ENCODE data around the gene EPHA3. TPM values are rescaled to one million over a fixed set of nuclear protein-coding genes. Genes with fewer than 3 reads are reported as not detected.

EPHA3 gene
- total RNA-seq, 2 experiments from 2014 or later: not detected

DNA sequence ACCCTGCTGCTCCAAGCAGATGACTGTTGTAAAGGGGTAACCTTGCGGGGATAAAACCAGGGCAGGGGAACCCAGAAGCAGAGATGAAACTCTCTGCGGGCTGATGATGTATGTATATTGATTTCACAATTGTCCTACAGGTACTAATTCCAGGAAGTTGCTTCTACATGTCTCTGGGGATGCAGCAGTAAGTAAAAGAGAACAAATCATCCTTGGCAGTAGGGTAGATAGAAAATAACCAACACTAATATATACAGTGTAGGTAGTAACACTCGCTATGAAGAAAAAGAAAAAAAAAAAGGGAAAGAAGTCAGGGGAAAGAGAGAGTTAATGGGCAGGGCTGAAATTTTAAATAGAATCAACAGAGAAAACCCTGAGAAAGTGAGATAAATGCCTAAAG, 50.2 kb downstream of the EPHA3 start:
- H3K27ac Mint-ChIP-seq: no peak overlapping the region
- no peaks in the 10 kb centered on the region for H3K27me3 Mint-ChIP-seq
- CTCF ChIA-PET: no interaction called here
- POLR2A ChIA-PET: no interaction called here
- H3K4me3 Mint-ChIP-seq: no peak overlapping the region
- peaks cover 2% of the 10 kb centered on the region for H3K9me3 Mint-ChIP-seq
- no peaks in the 10 kb centered on the region for H3K36me3 Mint-ChIP-seq
- no peak for DNase-seq
- no peaks in the 10 kb centered on the region for H3K4me1 Mint-ChIP-seq (ENCODE audit: low read depth)
- intact Hi-C loops (cut with micrococcal nuclease): no loop called here

DNA sequence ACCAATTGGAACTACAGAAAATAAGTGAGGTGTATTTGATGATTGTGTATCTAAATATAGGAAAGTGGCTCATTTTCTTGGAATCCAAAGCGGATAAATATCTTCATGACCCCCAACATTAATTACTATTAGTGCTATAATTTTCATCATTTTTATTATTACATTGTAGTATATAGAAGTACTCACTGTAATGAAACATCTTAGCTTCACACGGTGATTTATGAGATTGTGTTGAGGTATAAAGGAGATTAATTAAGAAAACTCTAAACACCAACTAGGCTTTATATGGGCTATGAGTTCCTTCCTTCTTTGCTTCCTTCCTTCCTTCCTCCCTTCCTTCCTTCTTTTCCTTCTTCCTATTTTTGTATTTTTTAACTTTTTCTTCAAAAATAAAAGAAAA, 52.2 kb downstream of the EPHA3 start:
- no peaks in the 10 kb centered on the region for H3K27me3 Mint-ChIP-seq
- DNase-seq: no peak
- CTCF ChIA-PET: no interaction called here
- no peak overlapping the region for H3K27ac Mint-ChIP-seq
- no peak overlapping the region for H3K4me3 Mint-ChIP-seq
- no peaks in the 10 kb centered on the region for H3K36me3 Mint-ChIP-seq
- intact Hi-C loops (cut with micrococcal nuclease): no loop called here
- H3K9me3 Mint-ChIP-seq: peaks cover 2% of the 10 kb centered on the region
- POLR2A ChIA-PET: no interaction called here
- no peaks in the 10 kb centered on the region for H3K4me1 Mint-ChIP-seq (ENCODE audit: low read depth)

DNA sequence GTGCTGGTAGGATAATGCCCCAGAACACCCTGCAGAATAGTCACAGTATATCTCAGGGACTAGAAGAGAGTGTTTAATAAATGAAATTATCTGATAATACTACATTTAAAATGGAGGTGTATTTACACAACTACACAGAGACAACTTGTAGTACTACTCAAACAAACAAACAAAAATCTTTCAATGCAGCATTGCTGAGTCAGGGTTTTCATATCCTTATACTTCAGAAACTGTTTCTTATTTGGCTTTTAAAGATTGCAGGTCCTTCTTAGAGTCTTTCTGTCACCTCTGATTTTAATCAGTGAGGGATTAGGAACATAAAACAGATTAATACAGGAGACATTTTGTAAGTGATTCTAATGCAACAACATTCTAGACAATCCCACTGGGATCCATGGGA, 57.4 kb downstream of the EPHA3 start:
- POLR2A ChIA-PET: no interaction called here
- peaks cover 2% of the 10 kb centered on the region for H3K9me3 Mint-ChIP-seq
- no peaks in the 10 kb centered on the region for H3K36me3 Mint-ChIP-seq
- CTCF ChIA-PET: no interaction called here
- H3K4me1 Mint-ChIP-seq (ENCODE audit: low read depth): no peaks in the 10 kb centered on the region
- no peak overlapping the region for H3K4me3 Mint-ChIP-seq
- no peak overlapping the region for H3K27ac Mint-ChIP-seq
- intact Hi-C loops (cut with micrococcal nuclease): no loop called here
- DNase-seq: no peak
- H3K27me3 Mint-ChIP-seq: no peaks in the 10 kb centered on the region

DNA sequence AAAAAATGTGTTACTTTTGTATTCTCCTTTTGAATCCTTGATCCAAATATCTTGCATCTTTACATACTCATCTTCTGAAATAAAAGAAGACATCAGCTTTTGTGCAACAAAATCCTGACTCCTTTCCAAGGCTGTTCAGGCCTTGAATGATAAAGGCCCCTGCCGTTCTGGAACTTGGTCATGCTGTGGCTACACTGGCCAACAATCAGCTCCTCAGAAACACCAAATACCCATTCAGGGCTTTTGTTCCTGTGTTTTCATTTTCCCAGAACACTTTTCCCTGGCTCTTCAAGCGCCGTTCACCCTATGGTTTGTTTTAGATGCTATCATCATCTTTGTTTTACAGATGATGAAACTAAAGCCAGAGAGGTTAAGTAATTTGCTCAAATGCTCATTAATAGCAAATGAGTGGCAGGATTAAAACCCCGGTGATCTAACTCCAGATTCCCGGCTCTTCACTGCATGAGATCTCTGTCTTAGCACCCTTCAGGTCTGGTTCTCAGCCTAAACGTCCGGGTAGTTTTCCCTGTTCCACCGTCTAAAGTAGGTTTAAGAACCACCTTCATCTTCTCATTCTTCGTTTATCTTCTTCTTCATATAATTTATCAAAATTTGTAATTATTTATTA, 58.3 kb downstream of the EPHA3 start:
- POLR2A ChIA-PET: no interaction called here
- Mint-ChIP-seq H3K27ac (no peak overlapping the region), H3K27me3 (no peaks in the 10 kb centered on the region), H3K4me1 (ENCODE audit: low read depth) (no peaks in the 10 kb centered on the region), H3K4me3 (no peak overlapping the region), H3K9me3 (peaks cover 2% of the 10 kb centered on the region), H3K36me3 (no peaks in the 10 kb centered on the region)
- intact Hi-C loops (cut with micrococcal nuclease): no loop called here
- no peak for DNase-seq
- CTCF ChIA-PET: no interaction called here

DNA sequence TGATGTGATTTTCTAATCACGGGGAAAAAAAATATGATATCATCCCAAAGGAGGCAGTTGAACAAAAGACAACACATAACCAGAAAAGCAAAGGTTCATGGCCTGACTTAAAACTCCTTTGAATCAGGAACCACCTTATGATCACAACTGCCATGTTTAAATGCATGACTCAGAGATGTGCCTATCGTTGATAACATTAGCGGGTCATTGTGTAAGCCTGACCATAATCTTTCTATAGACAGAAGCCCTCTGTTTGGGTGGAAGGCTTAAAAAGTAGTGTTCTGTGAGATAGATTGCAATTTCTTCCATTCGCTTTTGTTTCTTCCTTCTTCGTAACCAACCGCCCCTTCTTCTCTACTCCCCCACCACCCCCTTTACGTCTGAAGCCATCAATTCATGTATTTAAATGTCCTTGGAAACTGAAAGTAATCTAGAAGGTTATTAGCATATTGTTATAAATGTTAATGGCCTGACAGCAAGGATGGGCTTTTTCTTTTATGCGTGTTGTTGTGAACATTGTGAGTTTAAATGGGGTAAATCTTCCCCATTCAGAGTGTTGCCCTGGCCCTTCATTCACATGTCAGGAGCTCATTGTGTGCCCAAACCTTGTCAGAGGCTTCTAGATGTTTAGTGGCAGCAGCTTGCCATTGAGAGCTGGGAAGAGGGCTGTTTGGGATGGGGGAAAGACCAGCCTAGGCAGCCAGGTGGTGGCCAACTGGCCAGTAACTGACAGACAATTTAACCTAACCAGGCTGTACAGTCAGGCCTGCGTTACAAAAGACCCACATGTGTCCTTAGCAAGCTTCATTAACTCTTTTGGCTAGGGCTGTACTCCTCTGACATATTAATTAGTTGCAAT, 64.5 kb downstream of the EPHA3 start:
- no peaks in the 10 kb centered on the region for H3K4me1 Mint-ChIP-seq (ENCODE audit: low read depth)
- no peaks in the 10 kb centered on the region for H3K9me3 Mint-ChIP-seq
- CTCF ChIA-PET: no interaction called here
- no peak overlapping the region for H3K4me3 Mint-ChIP-seq
- intact Hi-C loops (cut with micrococcal nuclease): no loop called here
- no peak overlapping the region for H3K27ac Mint-ChIP-seq
- POLR2A ChIA-PET: no interaction called here
- DNase-seq: no peak
- H3K36me3 Mint-ChIP-seq: no peaks in the 10 kb centered on the region
- H3K27me3 Mint-ChIP-seq: no peaks in the 10 kb centered on the region

DNA sequence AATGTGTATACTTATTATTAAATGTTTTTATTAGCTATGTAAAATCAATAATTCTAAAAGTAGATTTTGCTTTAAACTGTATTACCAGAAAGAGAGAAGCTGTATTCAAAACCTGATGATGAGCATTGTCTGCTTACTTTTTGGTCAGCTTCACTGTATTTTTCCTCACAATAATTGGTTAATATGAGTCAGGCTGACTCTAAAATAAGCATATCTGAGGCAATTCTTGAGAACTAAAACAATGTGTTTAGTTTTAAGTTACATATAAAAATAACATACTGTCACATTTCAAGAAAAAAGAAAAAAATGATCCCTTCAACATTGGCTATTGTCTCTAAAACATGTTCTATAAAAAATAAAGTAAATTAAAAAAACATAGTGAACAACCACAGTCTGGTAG, 66.1 kb downstream of the EPHA3 start:
- H3K4me3 Mint-ChIP-seq: no peak overlapping the region
- no peak overlapping the region for H3K27ac Mint-ChIP-seq
- H3K27me3 Mint-ChIP-seq: no peaks in the 10 kb centered on the region
- ChIA-PET CTCF (no interaction called here), POLR2A (no interaction called here)
- no peaks in the 10 kb centered on the region for H3K36me3 Mint-ChIP-seq
- H3K9me3 Mint-ChIP-seq: no peaks in the 10 kb centered on the region
- intact Hi-C loops (cut with micrococcal nuclease): no loop called here
- no peak for DNase-seq
- H3K4me1 Mint-ChIP-seq (ENCODE audit: low read depth): no peaks in the 10 kb centered on the region

DNA sequence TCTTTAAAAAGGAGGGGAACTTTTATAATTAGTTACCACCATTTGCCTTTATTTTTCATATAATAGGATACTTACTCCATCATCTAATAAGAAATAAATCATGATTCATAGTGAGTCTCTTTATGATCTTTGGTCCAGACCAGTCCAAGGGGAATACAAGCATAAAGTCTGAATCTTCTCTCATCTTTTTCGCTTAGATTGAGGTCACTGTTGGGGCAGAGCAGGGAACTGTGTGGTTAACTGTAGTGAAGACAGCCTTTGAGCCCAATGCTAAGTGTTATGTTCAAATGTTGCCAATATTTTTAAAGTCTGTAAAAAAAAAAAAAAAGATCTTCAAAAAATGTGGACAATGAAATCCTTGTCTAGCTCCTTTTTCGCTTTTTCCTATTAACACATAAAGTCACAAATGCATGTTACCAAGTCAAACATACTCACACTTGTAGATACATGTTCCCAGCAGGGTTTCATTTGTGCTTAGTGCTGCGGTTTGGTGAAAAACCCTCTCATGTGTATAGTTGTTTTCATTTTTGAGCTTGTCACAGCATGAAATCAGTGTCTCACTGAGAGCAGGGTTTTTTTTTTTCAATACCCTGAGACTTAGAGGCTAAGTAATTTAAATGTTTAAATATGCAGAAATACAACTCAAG, 72.1 kb downstream of the EPHA3 start:
- no peaks in the 10 kb centered on the region for H3K36me3 Mint-ChIP-seq
- no peaks in the 10 kb centered on the region for H3K4me1 Mint-ChIP-seq (ENCODE audit: low read depth)
- DNase-seq: no peak
- ChIA-PET CTCF (no interaction called here), POLR2A (no interaction called here)
- H3K9me3 Mint-ChIP-seq: no peaks in the 10 kb centered on the region
- no peak overlapping the region for H3K27ac Mint-ChIP-seq
- intact Hi-C loops (cut with micrococcal nuclease): no loop called here
- H3K4me3 Mint-ChIP-seq: no peak overlapping the region
- H3K27me3 Mint-ChIP-seq: no peaks in the 10 kb centered on the region

DNA sequence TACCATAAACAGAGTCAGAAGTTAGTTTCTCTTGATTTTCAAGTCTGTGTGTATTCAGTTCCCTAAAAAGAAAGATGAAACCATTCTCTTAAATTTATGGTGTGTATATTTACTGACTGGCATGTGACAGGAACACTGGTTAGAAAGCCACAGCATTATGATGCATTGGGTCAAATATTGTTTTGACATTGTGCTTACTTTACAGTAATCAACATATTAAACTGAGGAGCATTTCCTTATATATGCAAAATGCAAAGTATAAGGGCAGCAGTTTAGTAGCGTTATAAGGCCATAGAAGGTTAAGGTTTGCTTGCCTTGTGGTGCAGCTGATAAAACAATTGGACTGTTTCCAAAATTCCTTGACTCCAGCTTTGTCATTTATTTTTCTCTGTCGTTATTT, 72.9 kb downstream of the EPHA3 start:
- no peaks in the 10 kb centered on the region for H3K36me3 Mint-ChIP-seq
- intact Hi-C loops (cut with micrococcal nuclease): no loop called here
- ChIA-PET CTCF (no interaction called here), POLR2A (no interaction called here)
- no peaks in the 10 kb centered on the region for H3K27me3 Mint-ChIP-seq
- H3K4me3 Mint-ChIP-seq: no peak overlapping the region
- no peak for DNase-seq
- H3K9me3 Mint-ChIP-seq: no peaks in the 10 kb centered on the region
- no peaks in the 10 kb centered on the region for H3K4me1 Mint-ChIP-seq (ENCODE audit: low read depth)
- H3K27ac Mint-ChIP-seq: no peak overlapping the region

DNA sequence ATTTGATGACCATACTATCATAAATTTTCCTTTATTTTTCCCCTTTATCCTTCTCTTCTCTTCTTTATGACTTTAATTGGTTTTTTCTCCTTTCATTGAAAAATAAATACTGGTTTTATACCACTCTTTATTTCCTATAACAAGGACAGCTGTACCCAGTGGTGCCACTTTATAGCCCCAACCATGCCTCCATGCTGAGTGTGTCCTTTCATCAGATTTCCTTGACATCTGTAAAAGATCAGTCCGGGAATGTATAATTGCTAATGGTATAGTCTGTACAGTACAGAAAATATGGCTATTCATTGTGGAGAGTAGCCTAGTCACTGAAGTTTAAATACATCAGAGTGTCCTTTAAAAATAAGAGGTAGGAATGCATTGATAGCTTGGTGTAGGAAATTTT, 74.6 kb downstream of the EPHA3 start:
- Mint-ChIP-seq H3K36me3 (no peaks in the 10 kb centered on the region), H3K9me3 (no peaks in the 10 kb centered on the region), H3K4me1 (ENCODE audit: low read depth) (no peaks in the 10 kb centered on the region), H3K27me3 (no peaks in the 10 kb centered on the region), H3K27ac (no peak overlapping the region), H3K4me3 (no peak overlapping the region)
- CTCF ChIA-PET: no interaction called here
- DNase-seq: no peak
- POLR2A ChIA-PET: no interaction called here
- intact Hi-C loops (cut with micrococcal nuclease): no loop called here

DNA sequence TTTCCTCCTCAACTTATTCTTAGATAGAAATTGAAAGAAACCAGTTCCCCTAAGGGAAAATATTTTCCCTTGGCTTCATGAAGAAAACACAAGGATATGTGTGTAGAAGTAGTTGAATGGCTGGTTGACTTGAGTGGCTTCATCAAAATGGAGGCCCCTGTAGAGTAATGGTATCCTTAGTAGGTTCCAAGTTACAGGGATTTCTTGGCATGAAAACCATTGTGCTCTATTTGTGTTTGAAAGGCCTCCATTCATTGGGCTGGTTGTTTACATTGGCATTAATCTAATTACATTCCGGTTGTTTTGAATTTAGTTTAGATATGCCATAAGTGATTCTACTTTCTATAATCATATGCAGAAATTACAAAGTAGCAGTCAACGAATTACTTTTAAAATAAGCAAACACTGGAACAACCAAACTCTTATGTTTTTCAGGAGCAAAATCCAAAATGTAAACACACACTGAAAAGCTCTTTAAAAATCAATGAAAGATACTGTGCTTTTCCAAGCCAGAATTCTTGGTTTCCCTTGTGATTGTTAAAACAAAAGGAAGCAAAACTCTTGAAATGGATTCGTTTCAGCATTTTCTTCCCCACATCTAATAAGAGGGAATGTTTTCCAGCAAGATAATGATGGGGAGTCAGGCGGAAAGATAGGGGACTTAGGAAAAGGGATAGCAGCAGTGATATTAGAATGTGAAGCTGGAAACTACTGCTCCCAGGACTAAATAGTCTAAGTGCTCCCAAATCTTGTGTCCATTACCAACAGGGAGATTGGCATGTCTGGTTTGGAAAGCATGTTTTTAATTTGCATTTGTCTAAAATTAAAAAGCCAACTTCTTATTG, 77.0 kb downstream of the EPHA3 start:
- intact Hi-C loops (cut with micrococcal nuclease): no loop called here
- no peaks in the 10 kb centered on the region for H3K4me1 Mint-ChIP-seq (ENCODE audit: low read depth)
- H3K27ac Mint-ChIP-seq: no peak overlapping the region
- ChIA-PET POLR2A (no interaction called here), CTCF (no interaction called here)
- H3K36me3 Mint-ChIP-seq: no peaks in the 10 kb centered on the region
- no peak overlapping the region for H3K4me3 Mint-ChIP-seq
- no peak for DNase-seq
- no peaks in the 10 kb centered on the region for H3K27me3 Mint-ChIP-seq
- H3K9me3 Mint-ChIP-seq: peaks cover 6% of the 10 kb centered on the region

DNA sequence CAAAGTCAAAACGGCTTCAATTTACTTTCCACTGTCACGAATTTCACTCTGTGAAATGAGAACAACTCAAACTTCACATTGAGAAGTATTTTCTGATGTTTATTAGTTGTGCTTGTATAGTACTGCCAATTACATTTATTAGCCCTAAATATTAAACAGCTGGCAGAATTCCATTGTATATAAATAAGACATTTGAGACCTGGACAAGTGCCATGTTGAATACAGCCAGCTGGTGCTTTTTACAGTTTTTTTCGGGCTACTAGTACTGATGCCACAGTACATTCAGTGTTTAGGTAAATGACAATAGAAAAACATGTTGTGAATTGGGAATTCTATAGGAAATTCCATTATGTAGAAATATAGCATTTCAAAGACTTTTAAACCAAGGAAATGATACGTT, 79.0 kb downstream of the EPHA3 start:
- H3K4me1 Mint-ChIP-seq (ENCODE audit: low read depth): no peaks in the 10 kb centered on the region
- H3K36me3 Mint-ChIP-seq: no peaks in the 10 kb centered on the region
- H3K27me3 Mint-ChIP-seq: no peaks in the 10 kb centered on the region
- intact Hi-C loops (cut with micrococcal nuclease): no loop called here
- H3K4me3 Mint-ChIP-seq: no peak overlapping the region
- ChIA-PET CTCF (no interaction called here), POLR2A (no interaction called here)
- no peak overlapping the region for H3K27ac Mint-ChIP-seq
- DNase-seq: no peak
- peaks cover 6% of the 10 kb centered on the region for H3K9me3 Mint-ChIP-seq

DNA sequence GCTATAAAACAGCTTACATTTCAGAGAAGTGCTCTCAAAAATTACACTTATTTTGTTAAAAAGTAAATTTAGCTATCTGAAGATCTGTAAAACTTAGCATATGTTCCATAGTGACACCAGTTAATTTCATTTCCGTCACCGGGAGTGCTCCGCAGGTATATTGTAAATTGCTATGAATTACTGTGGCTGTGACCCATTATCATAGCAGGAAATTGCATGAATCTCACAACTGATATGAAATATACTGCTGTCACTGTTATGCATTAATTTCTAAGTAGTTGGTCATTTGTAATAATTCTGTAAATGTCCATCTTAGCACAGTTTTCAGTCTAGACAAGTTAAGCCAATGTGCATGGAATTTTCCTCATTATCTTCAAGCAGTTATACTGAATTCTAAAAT, 91.2 kb downstream of the EPHA3 start:
- no peak overlapping the region for H3K27ac Mint-ChIP-seq
- H3K36me3 Mint-ChIP-seq: peaks cover 2% of the 10 kb centered on the region
- H3K9me3 Mint-ChIP-seq: peaks cover 9% of the 10 kb centered on the region
- POLR2A ChIA-PET: no interaction called here
- DNase-seq: no peak
- CTCF ChIA-PET: no interaction called here
- H3K4me1 Mint-ChIP-seq (ENCODE audit: low read depth): no peaks in the 10 kb centered on the region
- no peaks in the 10 kb centered on the region for H3K27me3 Mint-ChIP-seq
- no peak overlapping the region for H3K4me3 Mint-ChIP-seq
- intact Hi-C loops (cut with micrococcal nuclease): no loop called here

Data from activated CD4-positive, alpha-beta memory T cell treated with anti-CD3 and anti-CD28 coated beads for 36 hours (primary cell).